Muscle layer of duodenum (tissue), 2 donors: ENCODE results near the gene BAZ1A.

Experiments used
- H3K27ac ChIP-seq: one replicate; pipeline ENCODE4 v1.7.0; 2013; ENCODE audit warnings: mild to moderate bottlenecking, low read length
- H3K27me3 ChIP-seq: one replicate; pipeline ENCODE4 v1.7.0; 2013; ENCODE audit warnings: low read depth, mild to moderate bottlenecking, control low read depth, low read length
- H3K36me3 ChIP-seq, 2 donors: one replicate each; pipeline ENCODE4 v1.7.0; 2013; ENCODE audit warnings: low read length in 2 of 2, control low read depth in 1 of 2, mild to moderate bottlenecking in 1 of 2; ENCODE audit not compliant: insufficient read depth in 2 of 2, control insufficient read depth in 1 of 2
- H3K4me1 ChIP-seq, 2 donors: one replicate each; pipeline ENCODE4 v1.7.0; 2013; ENCODE audit warnings: low read length in 2 of 2, mild to moderate bottlenecking in 2 of 2, control low read depth in 1 of 2, moderate library complexity in 1 of 2; ENCODE audit not compliant: insufficient read depth in 2 of 2, control insufficient read depth in 1 of 2
- H3K4me3 ChIP-seq, 2 donors: one replicate each; pipeline ENCODE4 v1.7.0; 2013; ENCODE audit warnings: low read length in 2 of 2, low read depth in 1 of 2, mild to moderate bottlenecking in 1 of 2
- H3K9me3 ChIP-seq, 2 donors: one replicate each; pipeline ENCODE4 v1.7.0; 2013; ENCODE audit warnings: low read length in 2 of 2, control low read depth in 1 of 2, mild to moderate bottlenecking in 1 of 2; ENCODE audit not compliant: control insufficient read depth in 1 of 2
- donor health status: healthy.

BAZ1A gene

DNA sequence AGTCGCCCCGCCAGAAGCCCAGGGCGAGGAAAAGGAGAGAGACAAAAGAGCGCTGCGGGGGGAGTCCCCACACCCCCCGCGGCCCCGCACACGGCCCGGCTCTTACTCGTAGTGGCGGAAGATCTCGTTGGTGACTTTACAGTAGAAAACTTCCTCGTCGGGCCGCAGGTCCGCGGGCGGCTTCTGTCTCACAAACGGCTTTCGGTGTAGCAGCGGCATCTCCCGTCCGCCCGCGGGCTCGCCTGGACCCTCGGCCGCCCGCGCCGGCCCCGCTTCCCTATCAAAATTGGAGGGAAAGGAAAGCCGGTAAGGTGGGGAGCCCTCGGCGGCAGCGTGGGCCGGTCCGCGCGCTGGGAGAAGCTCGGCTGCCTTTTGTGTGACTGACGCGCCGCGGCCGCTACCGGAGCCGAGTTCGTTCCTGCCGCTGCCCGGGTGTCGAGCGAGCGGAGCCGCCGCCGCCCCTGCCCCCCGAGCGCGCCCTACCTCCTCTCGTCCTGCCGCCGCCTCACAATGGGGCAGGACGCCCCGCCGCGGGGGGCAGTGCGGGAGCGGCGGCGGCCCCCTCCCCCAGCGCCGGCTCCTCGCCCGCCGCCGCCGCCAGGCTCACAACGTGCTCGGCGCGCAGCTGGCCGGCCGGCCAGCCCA lies 652 bp downstream of the BAZ1A start:
- peaks cover 0 to 16% of the 10 kb centered on the region in 2 donors for H3K36me3 ChIP-seq
- peak overlapping the region; percentile 94 for H3K27ac ChIP-seq
- H3K27me3 ChIP-seq, result no peaks in the 10 kb centered on the region
- H3K9me3 ChIP-seq, result no peaks in the 10 kb centered on the region
- H3K4me1 ChIP-seq, result peaks cover 3 to 15% of the 10 kb centered on the region in 2 donors
- peak overlapping the region; percentile 90 to 92 for H3K4me3 ChIP-seq

DNA sequence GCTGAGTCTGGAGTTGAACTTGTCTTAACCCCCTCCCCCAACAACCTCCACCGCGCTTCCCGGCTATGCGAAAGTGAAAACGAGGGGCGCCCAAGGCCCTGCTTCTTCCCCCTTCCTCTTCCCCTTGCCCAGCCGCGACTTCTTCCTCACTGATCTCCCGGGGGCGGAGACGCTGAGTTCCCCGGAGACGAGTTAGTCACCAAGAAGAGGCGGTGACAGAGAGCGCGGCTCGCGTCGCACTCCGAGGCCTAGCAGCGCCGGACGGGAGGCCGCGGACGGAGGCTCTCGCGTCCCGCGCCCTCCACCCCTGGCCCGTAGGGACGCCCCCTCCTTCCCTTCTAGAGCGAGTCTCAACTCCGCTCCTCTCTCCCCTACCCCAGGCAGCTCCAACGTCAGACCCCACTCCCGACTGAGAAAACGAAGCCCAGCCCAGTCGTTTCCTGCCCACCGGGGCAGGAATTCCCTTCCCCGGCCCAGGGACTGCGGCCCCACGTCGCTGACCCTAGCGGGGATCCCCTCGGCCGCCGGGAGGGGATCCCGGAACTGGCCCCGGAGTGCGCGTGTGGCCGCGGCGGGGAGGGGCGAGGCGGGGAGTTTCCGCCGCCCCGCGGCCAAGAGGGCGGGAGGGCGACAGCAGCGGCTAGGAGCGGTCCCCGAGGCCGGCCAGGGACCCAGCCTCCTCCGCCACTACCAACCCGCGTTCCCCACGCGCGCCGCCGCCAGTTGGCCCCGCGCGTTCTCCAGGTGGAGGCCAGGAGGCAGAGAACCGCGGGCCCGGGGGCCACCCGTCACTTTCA lies 1.4 kb downstream of the BAZ1A start:
- Histone ChIP-seq H3K27ac (peak overlapping the region; percentile 94), H3K9me3 (no peaks in the 10 kb centered on the region), H3K36me3 (peaks cover 0 to 16% of the 10 kb centered on the region in 2 donors), H3K4me1 (peaks cover 3 to 15% of the 10 kb centered on the region in 2 donors), H3K4me3 (peak overlapping the region; percentile 90 to 92), H3K27me3 (no peaks in the 10 kb centered on the region)

DNA sequence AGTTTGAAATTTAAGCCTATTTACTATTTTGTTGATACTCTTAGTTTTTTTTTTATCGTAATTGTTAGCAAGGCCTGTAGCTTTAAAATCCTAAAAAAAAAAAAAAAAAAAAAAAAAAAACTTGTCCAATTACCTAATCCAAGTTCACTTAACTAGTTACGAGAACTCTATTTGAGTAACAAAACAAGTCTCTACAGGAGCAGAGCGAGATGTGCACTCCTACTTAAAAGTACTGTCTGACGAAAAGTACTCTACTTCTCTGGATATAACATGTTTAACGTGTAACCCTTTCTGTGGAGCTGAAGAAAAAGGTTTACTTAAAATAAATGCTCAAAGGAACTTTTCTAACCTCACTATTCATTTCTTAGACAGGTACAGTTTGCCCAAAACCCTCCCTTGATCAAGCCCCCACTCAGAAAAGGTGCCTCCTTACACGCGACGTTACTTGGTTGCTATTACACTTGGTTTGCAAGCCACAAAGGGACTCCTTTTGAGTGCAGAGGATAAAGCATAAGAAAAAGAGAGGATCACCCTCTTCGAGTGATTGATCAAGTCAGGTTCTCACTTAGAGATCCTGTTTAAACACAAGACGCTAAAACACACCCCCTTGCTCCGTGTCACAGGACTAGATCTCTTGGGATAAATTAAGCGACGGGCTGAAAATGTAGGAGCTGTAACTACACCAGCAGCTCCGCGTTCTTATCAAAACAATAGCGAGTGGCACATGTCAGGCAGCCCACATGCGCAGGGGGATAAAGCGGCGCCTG lies 2.2 kb downstream of the BAZ1A start:
- peaks cover 3 to 15% of the 10 kb centered on the region in 2 donors for H3K4me1 ChIP-seq
- H3K4me3 ChIP-seq, result peak overlapping the region; percentile 90 to 92
- H3K9me3 ChIP-seq, result no peaks in the 10 kb centered on the region
- H3K36me3 ChIP-seq, result peaks cover 0 to 16% of the 10 kb centered on the region in 2 donors
- peak overlapping the region; percentile 94 for H3K27ac ChIP-seq
- no peaks in the 10 kb centered on the region for H3K27me3 ChIP-seq

DNA sequence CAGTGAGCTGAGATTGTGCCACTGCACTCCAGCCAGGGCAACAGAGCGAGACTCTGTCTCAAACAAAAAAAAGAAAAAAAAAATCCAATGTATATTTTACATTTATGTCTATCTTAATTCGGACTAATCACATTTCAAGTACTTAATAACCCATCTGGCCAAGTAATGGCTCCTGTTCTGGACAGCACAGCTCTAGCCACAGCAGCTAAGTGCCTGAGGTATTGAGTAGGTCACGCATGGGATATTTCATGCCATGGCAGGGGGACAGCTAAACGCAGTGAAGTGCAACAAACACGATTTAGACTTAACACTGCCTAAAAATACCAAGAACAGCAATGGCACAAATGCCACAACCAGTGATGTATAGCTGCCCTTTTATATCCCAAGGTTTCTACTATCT lies 8.0 kb downstream of the BAZ1A start:
- H3K36me3 ChIP-seq, result no peaks in the 10 kb centered on the region
- no peak overlapping the region for H3K27ac ChIP-seq
- H3K9me3 ChIP-seq, result no peaks in the 10 kb centered on the region
- peaks cover 0 to 1% of the 10 kb centered on the region in 2 donors for H3K4me1 ChIP-seq
- H3K27me3 ChIP-seq, result no peaks in the 10 kb centered on the region
- H3K4me3 ChIP-seq, result no peak overlapping the region

DNA sequence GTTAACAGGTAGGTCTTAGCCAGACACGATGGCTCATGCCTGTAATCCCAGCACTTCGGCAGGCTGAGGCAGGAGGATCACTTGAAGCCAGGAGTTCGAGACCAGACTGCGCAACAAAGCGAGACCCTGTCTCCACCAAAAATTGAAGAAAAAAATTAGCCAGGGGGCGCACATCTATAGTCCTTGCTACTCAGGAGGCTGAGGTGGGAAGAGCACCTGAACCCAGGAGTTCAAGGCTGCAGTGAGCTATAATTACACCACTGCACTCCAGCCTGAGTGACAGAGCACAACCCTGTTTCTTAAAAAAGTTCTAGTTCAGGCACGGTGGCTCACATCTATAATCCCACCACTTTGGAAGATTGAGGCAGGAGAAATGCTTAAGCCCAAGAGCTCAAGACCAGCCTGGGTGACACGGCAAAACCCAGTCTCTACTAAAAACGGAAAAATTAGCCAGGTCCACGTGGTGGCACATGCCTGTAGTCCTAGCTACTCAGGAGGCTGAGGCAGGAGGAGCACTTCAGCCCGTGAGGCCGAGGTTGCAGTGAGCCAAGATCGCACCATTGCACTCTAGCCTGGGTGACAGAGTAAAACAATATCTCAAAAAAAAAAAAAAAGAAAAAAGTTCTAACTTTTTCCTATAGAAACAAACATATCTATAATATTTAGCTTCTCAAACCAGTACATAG lies 9.1 kb downstream of the BAZ1A start:
- H3K4me3 ChIP-seq, result no peak overlapping the region
- no peaks in the 10 kb centered on the region for H3K4me1 ChIP-seq
- H3K27me3 ChIP-seq, result no peaks in the 10 kb centered on the region
- no peaks in the 10 kb centered on the region for H3K36me3 ChIP-seq
- H3K9me3 ChIP-seq, result no peaks in the 10 kb centered on the region
- H3K27ac ChIP-seq, result no peak overlapping the region

DNA sequence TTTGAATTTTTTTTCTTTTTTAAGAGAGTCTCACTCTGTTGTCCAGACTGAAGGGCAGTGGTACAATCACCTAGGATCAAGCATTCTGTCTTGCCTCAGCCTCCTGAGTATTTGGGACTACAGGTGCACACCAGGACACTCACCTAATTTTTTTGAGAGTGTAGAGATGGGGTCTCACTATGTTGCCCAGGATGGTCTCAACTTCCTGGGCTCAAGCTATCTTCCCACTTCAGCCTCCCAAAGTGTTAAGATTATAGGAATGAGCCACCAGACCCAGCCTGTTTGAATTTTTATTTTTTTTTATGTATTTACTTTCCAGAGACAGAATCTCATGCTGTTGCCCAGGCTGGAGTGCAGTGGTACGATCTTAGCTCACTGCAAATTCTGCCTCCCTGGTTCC lies 11.3 kb downstream of the BAZ1A start:
- H3K4me1 ChIP-seq, result no peaks in the 10 kb centered on the region
- H3K9me3 ChIP-seq, result no peaks in the 10 kb centered on the region
- no peak overlapping the region for H3K4me3 ChIP-seq
- H3K36me3 ChIP-seq, result peaks cover 0 to 5% of the 10 kb centered on the region in 2 donors
- no peak overlapping the region for H3K27ac ChIP-seq
- H3K27me3 ChIP-seq, result no peaks in the 10 kb centered on the region

DNA sequence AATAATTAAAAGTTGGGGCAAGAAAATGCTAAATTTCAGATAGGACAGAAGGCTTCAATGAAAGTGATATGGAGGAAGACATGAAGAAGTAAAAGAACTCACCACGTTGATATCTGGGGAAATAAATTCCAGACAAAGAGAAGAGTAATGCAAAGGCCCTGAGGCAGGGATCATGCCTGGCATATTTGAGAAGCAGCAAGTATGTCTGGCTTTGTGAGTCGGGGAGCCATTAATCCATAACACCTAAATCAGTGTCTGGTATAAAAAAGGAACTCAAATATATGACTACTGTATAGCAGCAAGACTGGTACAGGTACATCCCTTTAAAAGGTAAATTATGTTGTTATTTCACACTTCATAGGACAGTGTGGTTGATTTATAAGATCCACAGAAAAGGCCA lies 16.4 kb downstream of the BAZ1A start:
- Histone ChIP-seq H3K36me3 (peaks cover 4 to 8% of the 10 kb centered on the region in 2 donors), H3K9me3 (no peaks in the 10 kb centered on the region), H3K27me3 (no peaks in the 10 kb centered on the region), H3K4me1 (no peaks in the 10 kb centered on the region), H3K27ac (no peak overlapping the region), H3K4me3 (no peak overlapping the region)

DNA sequence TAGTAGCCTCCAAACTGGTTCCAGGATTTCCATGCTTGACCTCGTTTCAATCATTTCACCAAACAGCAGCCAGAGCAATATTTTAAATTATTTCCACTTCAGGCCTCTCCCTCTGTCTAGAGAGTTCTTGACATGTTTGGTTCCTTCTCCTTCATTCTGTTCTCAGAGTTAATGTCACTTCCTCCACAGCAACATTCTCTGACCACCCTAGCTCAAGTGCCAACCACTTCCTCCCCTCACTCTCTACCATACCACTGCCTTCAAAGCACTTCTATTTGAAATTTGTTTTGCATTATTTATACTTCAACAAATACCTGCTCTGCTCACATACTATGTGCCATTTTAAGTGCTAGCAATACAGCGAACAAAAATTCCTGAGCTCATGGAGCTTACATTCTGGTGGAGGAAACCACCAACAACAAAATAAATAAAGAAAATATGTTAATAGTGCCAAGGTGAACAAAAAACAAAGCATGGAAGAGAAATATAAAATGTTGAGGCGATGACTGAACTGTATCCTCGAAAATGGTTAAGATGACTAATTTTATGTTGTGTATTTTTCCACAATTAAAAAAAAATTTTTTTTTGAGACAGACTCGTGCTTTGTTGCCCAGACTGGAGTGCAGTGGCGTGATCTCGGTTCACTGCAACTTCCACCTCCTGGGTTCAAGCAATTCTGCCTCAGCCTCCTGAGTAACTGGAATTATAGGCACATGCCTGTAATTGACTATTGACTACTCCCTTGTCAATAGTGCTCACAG lies 17.3 kb downstream of the BAZ1A start:
- peaks cover 4 to 12% of the 10 kb centered on the region in 2 donors for H3K36me3 ChIP-seq
- no peaks in the 10 kb centered on the region for H3K4me1 ChIP-seq
- H3K4me3 ChIP-seq, result no peak overlapping the region
- no peaks in the 10 kb centered on the region for H3K9me3 ChIP-seq
- H3K27me3 ChIP-seq, result no peaks in the 10 kb centered on the region
- no peak overlapping the region for H3K27ac ChIP-seq

DNA sequence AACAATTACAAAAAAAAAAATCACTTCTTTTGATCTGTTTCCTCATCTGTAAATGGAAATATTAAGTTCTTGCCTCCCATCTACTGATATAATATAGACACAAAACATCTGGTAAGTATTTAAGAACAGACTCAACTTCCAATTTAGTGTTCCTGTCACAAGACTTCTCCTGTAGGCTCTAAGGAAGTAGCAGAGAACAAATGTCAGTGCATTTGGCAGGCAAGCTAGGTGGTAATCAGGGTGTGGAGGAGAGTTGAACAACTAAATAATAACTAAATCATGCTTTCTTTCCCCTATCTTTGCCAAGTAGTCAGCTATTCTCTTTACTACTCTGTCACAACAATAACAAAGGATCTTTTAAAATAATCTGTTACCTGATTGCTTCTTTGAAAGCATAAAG lies 22.1 kb downstream of the BAZ1A start:
- no peaks in the 10 kb centered on the region for H3K4me1 ChIP-seq
- H3K36me3 ChIP-seq, result peaks cover 7 to 8% of the 10 kb centered on the region in 2 donors

DNA sequence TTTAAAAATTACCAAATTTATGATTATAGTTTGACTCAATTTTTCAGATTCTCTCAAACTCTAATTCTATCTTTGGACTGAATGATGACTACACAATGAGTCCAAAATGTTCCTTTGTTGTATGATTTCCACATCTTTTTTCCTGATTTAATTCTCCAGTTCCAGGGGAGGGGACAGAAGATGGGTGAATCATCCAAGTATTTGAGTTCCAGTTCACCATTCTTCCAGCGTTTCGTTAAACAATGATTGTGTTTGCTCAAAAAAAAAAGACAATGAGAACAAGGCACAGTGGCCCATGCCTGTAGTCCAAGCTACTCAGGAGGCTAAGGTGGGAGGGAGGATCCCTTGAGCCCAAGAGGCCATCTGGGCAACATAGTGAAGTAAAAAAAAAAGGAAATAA lies 23.8 kb downstream of the BAZ1A start:
- H3K36me3 ChIP-seq, result peaks cover 7 to 8% of the 10 kb centered on the region in 2 donors
- H3K4me1 ChIP-seq, result no peaks in the 10 kb centered on the region
- H3K9me3 ChIP-seq, result no peaks in the 10 kb centered on the region
- H3K27ac ChIP-seq, result no peak overlapping the region
- no peaks in the 10 kb centered on the region for H3K27me3 ChIP-seq
- no peak overlapping the region for H3K4me3 ChIP-seq

More for the DNA sequence above, 22.1 kb downstream of the BAZ1A start:
- H3K27ac ChIP-seq, result no peak overlapping the region
- H3K9me3 ChIP-seq, result no peaks in the 10 kb centered on the region
- no peaks in the 10 kb centered on the region for H3K27me3 ChIP-seq
- H3K4me3 ChIP-seq, result no peak overlapping the region
